Gastroesophageal sphincter (tissue), 4 donors: ENCODE measurements around the gene HLA-DOA. TPM values are rescaled to one million over a fixed set of nuclear protein-coding genes. Genes with fewer than 3 reads are reported as not detected.

Experiments used
- ATAC-seq: fragments of 150-250 bp; one replicate; pipeline ENCODE4 v1.9.1; 2016; ENCODE audit warnings: mild to moderate bottlenecking, moderate library complexity
- H3K27ac ChIP-seq, 4 donors: fragments of 200-600 bp; sonication (generic) in 3 of 4; 1 replicate in 3 of 4; 2 replicates in 1 of 4; pipeline ENCODE4 v1.5.1; 2016 to 2019
- H3K27me3 ChIP-seq: fragments of 200-600 bp; sonication (generic); one replicate; pipeline ENCODE4 v1.5.1; 2019
- H3K36me3 ChIP-seq, 2 donors: fragments of 200-600 bp; sonication (generic); one replicate each; pipeline ENCODE4 v1.5.1; 2019; ENCODE audit warnings: control low read depth in 1 of 2
- H3K4me1 ChIP-seq, 3 donors: fragments of 200-600 bp; sonication (generic); 1 replicate in 2 of 3; 2 replicates in 1 of 3; pipeline ENCODE4 v1.5.1; 2016 to 2019; ENCODE audit warnings: control low read depth in 2 of 3
- H3K4me3 ChIP-seq, 2 donors: fragments of 200-600 bp; sonication (generic); one replicate each; pipeline ENCODE4 v1.5.1; 2019; ENCODE audit warnings: mild to moderate bottlenecking in 1 of 2, moderate library complexity in 1 of 2
- H3K9me3 ChIP-seq, 3 donors: fragments of 200-600 bp; sonication (generic); one replicate each; pipeline ENCODE4 v1.5.1; 2017 to 2019; ENCODE audit warnings: control low read depth in 2 of 3
- EP300 ChIP-seq: sonication (generic); formaldehyde crosslinking; IDR thresholded peaks from one replicate; pipeline ENCODE4 v1.6.1; 2017; ENCODE audit warnings: antibody characterized with exemption, mild to moderate bottlenecking
- POLR2A ChIP-seq, 2 donors: fragments of 450-650 bp; IDR thresholded peaks; one replicate each; pipeline ENCODE4 v1.6.1; 2017; ENCODE audit warnings: antibody characterized with exemption in 2 of 2, mild to moderate bottlenecking in 2 of 2, moderate library complexity in 1 of 2
- POLR2AphosphoS5 ChIP-seq: sonication (generic); formaldehyde crosslinking; IDR thresholded peaks from one replicate; pipeline ENCODE4 v1.6.1; 2017; ENCODE audit warnings: antibody characterized with exemption
- WGBS, 2 donors: methylation state at CpG; one replicate each; pipeline ENCODE4 v1.1.5; 2018; ENCODE audit warnings: low coverage in 1 of 2; 5-methylcytosine and 5-hydroxymethylcytosine counted together
- total RNA-seq, 4 donors: library from RNA; depleted of rRNA; stranded (reverse); fragments of >200 nt; gene quantifications; one replicate each; pipeline ENCODE4 v1.1.0, GENCODE V29; 2016
- TF ChIP-seq, protein P1 (sequence below), 4 experiments: fragments of 200-600 bp in 2 of 4; fragments of 450-650 bp in 2 of 4; sonication (generic) in 1 of 4; IDR thresholded peaks; one replicate each; pipeline ENCODE4 v1.5.1; 2017 to 2019; ENCODE audit warnings: antibody characterized with exemption in 4 of 4, mild to moderate bottlenecking in 2 of 4, moderate library complexity in 2 of 4

The HLA-DOA gene
- total RNA-seq, 4 donors from 2014 or later = 1.1 to 4.4 (median 1.8) TPM

DNA sequence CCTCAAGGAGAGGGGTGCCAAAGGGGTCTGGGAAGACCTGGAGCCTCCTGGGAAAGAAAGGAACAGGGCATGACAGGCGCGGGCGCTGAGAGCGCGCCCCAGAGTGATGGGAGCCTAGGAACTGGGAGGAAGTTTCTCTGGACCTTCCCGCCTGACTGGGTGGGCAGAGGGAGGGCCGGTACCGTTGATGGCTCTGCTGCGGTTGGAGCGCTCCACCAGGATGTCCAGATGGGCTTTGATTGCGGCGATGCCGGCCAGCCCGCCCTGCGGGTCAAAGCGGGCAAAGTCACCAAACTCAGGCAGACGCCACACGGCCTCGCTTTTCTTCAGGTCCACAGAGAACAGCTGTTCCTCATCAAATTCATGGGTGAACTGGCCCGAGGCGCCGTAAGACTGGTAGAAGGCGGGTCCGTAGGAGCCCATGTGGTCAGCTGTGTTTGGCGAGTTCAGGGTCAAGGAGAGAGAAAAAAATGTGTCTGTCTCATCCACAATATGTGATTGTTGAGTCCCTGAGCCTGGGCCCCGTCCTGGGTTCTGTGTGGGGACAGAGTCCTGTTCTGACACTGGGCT, 1.5 kb downstream of the HLA-DOA start:
- Histone ChIP-seq H3K9me3 (no peaks in the 10 kb centered on the region), H3K4me1 (peaks cover 0 to 7% (median 0%) of the 10 kb centered on the region in 3 donors), H3K36me3 (no peaks in the 10 kb centered on the region), H3K27me3 (peaks cover 66% of the 10 kb centered on the region), H3K27ac (no peak overlapping the region), H3K4me3 (no peak overlapping the region)
- WGBS, 2 donors = 20 to 65% methylated on average over 1 to 9 of the region's 26 CpGs
- TF ChIP-seq EP300 = no peak
- TF ChIP-seq, protein P1, sequence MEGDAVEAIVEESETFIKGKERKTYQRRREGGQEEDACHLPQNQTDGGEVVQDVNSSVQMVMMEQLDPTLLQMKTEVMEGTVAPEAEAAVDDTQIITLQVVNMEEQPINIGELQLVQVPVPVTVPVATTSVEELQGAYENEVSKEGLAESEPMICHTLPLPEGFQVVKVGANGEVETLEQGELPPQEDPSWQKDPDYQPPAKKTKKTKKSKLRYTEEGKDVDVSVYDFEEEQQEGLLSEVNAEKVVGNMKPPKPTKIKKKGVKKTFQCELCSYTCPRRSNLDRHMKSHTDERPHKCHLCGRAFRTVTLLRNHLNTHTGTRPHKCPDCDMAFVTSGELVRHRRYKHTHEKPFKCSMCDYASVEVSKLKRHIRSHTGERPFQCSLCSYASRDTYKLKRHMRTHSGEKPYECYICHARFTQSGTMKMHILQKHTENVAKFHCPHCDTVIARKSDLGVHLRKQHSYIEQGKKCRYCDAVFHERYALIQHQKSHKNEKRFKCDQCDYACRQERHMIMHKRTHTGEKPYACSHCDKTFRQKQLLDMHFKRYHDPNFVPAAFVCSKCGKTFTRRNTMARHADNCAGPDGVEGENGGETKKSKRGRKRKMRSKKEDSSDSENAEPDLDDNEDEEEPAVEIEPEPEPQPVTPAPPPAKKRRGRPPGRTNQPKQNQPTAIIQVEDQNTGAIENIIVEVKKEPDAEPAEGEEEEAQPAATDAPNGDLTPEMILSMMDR (IDR thresholded peaks at IDR 0.05) = no peak
- no peak for TF ChIP-seq POLR2A (IDR thresholded peaks at IDR 0.05)
- no peak for TF ChIP-seq POLR2AphosphoS5
- no peak for ATAC-seq

DNA sequence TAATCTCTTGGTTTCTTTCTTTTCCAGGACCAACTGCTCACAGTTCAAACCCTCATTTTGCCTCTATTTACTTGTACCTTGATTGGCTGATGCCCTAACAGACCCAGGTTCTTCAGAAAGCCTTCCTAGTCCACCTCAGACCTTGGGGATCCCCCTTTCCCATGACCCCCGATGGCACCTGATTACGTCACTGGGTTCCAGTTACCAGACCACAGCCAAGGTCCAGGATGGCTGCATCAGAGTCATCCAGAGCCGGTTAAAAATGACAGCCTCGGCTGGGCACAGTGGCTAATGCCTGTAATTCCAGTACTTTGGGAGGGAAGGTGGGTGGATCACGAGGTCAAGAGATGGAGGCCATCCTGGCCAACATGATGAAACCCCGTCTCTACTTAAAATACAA, 4.5 kb downstream of the HLA-DOA start:
- H3K27me3 ChIP-seq = peaks cover 69% of the 10 kb centered on the region
- H3K27ac ChIP-seq = no peak overlapping the region
- no peak overlapping the region for H3K4me3 ChIP-seq
- no peak for ATAC-seq
- H3K36me3 ChIP-seq = no peaks in the 10 kb centered on the region
- peaks cover 0 to 6% (median 0%) of the 10 kb centered on the region in 3 donors for H3K4me1 ChIP-seq
- 65 to 82% methylated on average over 3 to 6 of the region's 6 CpGs for WGBS, 2 donors
- TF ChIP-seq POLR2AphosphoS5 = no peak
- TF ChIP-seq POLR2A (IDR thresholded peaks at IDR 0.05) = no peak
- no peak for TF ChIP-seq EP300
- TF ChIP-seq, protein P1 (IDR thresholded peaks at IDR 0.05) = no peak
- no peaks in the 10 kb centered on the region for H3K9me3 ChIP-seq

GRCh38 chr6:33001685-33002084, 7.7 kb downstream of the HLA-DOA start:
- no peak overlapping the region for H3K4me3 ChIP-seq
- TF ChIP-seq, protein P1 (IDR thresholded peaks at IDR 0.05) = no peak
- TF ChIP-seq EP300 = no peak
- TF ChIP-seq POLR2AphosphoS5 = no peak
- TF ChIP-seq POLR2A (IDR thresholded peaks at IDR 0.05) = no peak
- 42 to 55% methylated on average over 4 of the region's 4 CpGs for WGBS, 2 donors
- H3K27me3 ChIP-seq = peaks cover 56% of the 10 kb centered on the region
- H3K27ac ChIP-seq = no peak overlapping the region
- no peaks in the 10 kb centered on the region for H3K4me1 ChIP-seq
- no peaks in the 10 kb centered on the region for H3K36me3 ChIP-seq
- no peak for ATAC-seq
- no peaks in the 10 kb centered on the region for H3K9me3 ChIP-seq

- peaks cover 55% of the 10 kb centered on the region for H3K27me3 ChIP-seq
- no peaks in the 10 kb centered on the region for H3K9me3 ChIP-seq
- TF ChIP-seq, protein P1 (IDR thresholded peaks at IDR 0.05) = peak in 1 of 4 experiments; percentile 13
- no peak for TF ChIP-seq POLR2A (IDR thresholded peaks at IDR 0.05)
- no peaks in the 10 kb centered on the region for H3K4me1 ChIP-seq
- H3K36me3 ChIP-seq = no peaks in the 10 kb centered on the region
- ATAC-seq = no peak
- no peak overlapping the region for H3K27ac ChIP-seq
- H3K4me3 ChIP-seq = no peak overlapping the region
- 38 to 43% methylated on average over 6 to 8 of the region's 8 CpGs for WGBS, 2 donors
These were observed 9.3 kb downstream of the HLA-DOA start for GRCh38 chr6:33000055-33000454.

DNA sequence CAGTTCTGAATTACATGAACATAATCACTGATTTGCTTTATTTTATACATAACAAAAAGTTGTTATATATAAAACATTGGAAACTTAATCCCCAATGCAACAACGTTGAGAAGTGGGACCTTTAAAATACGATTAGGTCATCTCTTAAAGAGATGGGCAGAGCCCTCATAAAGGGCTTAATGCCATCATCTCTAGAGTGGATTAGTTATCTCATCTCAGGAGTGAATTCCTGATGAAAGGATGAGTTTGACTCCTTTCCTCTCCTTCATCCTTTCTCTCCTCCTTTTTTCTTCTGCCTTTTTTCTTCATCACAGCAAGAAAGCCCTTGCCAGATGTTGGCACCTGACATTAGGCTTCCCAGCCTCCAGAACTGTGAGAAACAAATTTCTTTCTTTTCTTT, 13.9 kb downstream of the HLA-DOA start:
- ATAC-seq = no peak
- TF ChIP-seq EP300 (no peak), POLR2A (IDR thresholded peaks at IDR 0.05) (no peak), POLR2AphosphoS5 (no peak)
- TF ChIP-seq, protein P1 (IDR thresholded peaks at IDR 0.05) = no peak
- WGBS, 2 donors = 23 to 28% methylated on average over 2 of the region's 2 CpGs
- no peaks in the 10 kb centered on the region for H3K9me3 ChIP-seq
- no peak overlapping the region for H3K27ac ChIP-seq
- H3K27me3 ChIP-seq = peaks cover 27% of the 10 kb centered on the region
- no peak overlapping the region for H3K4me3 ChIP-seq
- H3K36me3 ChIP-seq = no peaks in the 10 kb centered on the region
- no peaks in the 10 kb centered on the region for H3K4me1 ChIP-seq
